HepG2 (cell line): Measurements from ENCODE around the gene HSPB9.

Experiments used
- BRCA1 ChIP-seq: sonication (generic); formaldehyde crosslinking; IDR thresholded peaks from 2 replicates; pipeline ENCODE4 v1.4.0; 2020; ENCODE audit warnings: missing genetic modification reagents
- RAD21 ChIP-seq: fragments of 450-650 bp; formaldehyde crosslinking; IDR thresholded peaks from 2 replicates; pipeline ENCODE4 v1.5.0; 2020; ENCODE audit warnings: mild to moderate bottlenecking
- TF ChIP-seq, protein P1 (sequence below), 2 experiments: IDR thresholded peaks; 2 replicates each; pipeline ENCODE4 v1.6.1; 2011 to 2012; ENCODE audit warnings: low read length in 2 of 2, borderline replicate concordance in 1 of 2, low read depth in 1 of 2, mild to moderate bottlenecking in 1 of 2, moderate library complexity in 1 of 2

DNA sequence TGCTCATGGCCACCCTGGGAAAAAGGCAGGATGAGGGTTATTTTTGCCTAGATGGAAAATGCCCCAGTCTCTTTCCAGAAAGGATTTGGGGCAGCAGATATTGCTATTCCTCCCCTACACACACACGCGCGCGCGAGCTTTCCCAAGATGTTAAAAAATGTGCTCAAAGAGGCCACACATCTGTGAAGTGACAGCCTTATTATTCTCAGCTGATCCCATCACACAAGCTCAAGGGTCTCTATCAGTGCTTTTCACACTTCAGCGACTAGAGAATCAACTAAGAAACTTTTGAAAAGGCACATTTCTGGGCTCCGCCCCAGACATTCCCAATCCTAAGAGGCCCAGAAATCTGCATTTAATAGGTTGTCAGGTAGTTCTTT, 37.9 kb downstream of the HSPB9 start:
- TF ChIP-seq RAD21 (CRISPR knock-in tag) (no peak), BRCA1 (CRISPR knock-in tag) (no peak)
- TF ChIP-seq, protein P1, sequence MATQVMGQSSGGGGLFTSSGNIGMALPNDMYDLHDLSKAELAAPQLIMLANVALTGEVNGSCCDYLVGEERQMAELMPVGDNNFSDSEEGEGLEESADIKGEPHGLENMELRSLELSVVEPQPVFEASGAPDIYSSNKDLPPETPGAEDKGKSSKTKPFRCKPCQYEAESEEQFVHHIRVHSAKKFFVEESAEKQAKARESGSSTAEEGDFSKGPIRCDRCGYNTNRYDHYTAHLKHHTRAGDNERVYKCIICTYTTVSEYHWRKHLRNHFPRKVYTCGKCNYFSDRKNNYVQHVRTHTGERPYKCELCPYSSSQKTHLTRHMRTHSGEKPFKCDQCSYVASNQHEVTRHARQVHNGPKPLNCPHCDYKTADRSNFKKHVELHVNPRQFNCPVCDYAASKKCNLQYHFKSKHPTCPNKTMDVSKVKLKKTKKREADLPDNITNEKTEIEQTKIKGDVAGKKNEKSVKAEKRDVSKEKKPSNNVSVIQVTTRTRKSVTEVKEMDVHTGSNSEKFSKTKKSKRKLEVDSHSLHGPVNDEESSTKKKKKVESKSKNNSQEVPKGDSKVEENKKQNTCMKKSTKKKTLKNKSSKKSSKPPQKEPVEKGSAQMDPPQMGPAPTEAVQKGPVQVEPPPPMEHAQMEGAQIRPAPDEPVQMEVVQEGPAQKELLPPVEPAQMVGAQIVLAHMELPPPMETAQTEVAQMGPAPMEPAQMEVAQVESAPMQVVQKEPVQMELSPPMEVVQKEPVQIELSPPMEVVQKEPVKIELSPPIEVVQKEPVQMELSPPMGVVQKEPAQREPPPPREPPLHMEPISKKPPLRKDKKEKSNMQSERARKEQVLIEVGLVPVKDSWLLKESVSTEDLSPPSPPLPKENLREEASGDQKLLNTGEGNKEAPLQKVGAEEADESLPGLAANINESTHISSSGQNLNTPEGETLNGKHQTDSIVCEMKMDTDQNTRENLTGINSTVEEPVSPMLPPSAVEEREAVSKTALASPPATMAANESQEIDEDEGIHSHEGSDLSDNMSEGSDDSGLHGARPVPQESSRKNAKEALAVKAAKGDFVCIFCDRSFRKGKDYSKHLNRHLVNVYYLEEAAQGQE (IDR thresholded peaks at IDR 0.05; ENCODE audit: borderline replicate concordance in 1 of 2, low read depth in 1 of 2, low read length in 2 of 2): no peak
